UCSD-AML1 (cell line): ENCODE results near the gene HMGB1.
"Not testable (repeated sequence)": the region's sequence is repeated elsewhere in the genome, so short reads cannot be mapped to it uniquely, and the experiment has no call there.

Source experiments
- DNase-seq: peaks from one replicate; lab custom pipeline; 2025; ENCODE audit not compliant: unreplicated experiment; lab: John Stamatoyannopoulos, UW

The HMGB1 gene

DNA sequence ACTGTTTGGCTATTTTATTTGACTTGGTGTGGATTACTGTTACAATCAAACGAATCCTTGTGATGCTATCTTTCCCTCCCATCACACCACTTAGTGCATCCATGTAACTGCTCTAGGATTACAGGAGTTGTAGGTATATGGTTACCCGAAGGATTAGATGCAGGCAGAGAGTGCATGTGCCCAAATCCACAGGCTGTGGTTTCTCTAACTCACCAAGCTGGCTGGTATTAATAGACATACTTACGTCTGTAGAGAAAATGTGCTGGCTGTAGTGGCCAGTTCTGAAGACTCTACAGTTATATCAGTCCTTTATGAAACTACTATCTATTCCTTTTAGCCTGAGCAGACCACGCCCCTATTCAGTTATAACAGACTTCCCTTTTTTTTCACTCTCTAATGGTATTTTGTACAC lies 1.1 kb upstream of the HMGB1 start:
- DNase-seq = no peak

DNA sequence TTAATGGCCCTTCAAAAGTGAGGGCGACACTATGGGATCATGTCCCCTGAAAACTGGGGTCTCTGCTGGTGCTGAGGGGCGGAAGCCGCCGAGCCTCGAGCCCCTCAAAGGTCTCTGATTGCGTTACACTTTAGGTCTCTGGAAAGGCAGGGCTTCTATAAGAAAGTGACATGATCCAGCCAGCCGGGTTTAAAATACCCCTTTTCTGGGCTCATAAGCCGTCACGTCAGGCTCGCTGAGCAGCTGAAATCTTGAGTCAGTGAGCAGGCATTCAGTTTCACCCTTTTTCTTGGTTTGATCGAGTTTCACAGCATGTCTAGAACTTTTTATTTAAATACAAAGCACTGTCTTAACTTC lies 600 bp upstream of the HMGB1 start:
- DNase-seq = no peak

DNA sequence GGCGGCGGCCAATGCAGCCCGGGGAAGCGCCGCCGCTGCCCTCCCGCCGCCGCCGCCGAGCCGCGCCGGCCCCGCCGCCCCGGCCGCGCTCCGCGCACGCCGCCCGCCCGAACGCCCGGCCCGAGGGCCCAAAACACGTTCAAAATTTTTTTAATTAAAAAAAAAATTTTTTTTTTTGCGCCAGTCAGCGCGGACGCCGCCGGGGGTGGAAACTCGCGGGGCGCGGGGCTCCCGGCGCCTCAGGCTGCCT lies 468 bp downstream of the HMGB1 start:
- DNase-seq = no peak

DNA sequence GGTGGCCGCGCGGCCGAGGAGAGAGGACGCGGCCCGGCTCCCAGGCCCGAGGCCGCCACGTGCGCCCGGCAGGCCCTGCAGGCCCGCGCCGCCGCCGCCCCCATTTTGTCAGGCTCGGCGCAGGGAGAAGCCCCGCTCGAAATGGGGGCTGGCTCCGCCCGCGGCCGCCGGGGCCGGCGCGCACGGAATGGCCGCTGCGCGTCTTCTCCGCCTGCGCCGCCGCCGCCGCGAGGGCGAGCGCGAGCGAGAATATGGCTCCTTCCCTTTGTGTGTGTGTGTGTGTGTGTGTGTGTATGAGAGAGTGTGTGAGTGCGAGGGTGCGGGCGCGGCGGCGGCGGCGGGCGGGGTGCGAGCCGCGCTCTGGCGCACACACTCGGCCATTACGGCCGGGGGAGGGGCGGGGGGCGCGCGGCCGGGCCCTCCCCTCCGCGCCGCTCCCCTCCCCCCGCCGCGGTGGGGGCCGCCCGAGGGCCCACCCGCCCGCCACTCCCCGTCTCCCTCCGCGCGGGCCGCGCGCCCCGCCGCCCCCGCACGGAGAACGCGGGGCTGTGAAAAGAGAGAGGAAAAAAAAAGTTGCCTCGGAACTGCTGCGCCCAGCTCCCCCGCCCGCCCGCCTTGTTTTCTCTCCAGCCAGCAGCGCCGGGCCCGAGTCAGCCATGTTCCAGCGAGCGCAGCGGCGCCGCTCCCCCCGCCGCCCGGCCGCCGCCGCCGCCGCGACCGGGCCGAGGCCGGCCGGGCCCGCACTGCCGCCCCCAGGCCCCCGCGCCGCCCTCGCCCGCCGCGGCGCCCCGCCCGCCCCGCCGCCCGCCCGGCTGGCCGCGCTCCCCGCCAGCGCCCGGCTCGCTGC lies 1.0 kb downstream of the HMGB1 start:
- peak; percentile 82 for DNase-seq

DNA sequence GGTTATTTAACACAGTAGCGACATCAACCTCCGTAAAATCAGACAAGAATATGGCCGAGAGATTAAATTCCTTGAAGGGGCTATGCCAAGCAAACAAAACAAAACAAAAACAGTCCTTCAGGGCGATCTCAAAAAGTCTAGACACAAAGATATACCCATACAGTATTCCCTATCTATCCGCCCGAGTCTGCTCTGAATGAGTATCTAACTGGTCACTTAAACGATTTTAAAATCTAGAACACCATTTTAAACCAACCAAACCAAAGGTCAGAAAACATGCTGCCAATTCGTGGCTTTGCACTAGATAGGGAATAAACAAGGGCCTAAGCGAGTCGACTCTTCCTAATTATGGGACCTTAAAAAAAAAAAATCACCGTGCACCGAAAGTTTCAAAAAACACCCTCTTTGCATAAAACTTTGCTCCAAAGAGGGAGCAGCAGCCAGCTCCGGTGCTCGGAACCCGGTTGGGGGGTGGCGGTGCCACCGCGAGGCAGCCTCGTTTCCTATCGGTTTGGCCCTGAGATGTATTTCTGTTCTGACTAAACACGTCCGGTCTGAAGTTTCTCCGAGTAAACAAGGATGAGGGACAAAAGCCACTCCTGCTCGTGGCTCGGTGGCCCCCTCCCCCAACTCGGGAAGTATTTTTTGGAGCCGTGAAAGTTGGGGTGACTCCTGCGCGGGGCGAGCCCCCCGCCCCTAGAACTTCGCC lies 1.8 kb downstream of the HMGB1 start:
- DNase-seq = peak; percentile 81

DNA sequence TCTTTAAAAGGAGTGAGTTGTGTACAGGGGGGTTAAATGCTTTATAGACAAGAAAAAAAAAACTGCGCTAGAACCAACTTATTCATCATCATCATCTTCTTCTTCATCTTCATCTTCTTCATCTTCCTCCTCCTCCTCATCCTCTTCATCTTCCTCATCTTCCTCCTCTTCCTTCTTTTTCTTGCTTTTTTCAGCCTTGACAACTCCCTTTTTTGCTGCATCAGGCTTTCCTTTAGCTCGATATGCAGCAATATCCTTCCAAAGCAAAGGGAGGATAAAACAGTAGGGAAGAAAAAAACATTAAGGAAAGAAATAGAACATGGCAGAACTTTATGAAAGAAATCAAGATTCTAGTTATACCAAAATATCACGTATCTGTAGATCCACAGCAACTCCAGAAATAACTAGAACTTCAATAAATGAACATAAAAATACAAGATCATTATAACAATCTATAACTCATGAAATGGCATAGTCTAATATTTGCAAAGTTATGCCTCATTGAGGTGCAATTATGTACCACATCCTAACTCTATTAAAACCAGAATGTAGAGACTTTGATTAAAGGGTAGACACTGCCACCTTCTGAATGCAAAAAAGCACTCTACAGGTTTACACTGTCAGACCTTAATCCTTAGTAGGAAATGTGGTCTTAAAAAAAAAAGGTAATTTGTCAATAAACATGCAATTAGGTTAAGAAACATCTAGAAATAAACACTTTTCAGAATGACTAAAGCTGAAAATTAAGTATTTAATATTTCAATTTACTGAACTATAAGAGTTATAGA lies 4.3 kb downstream of the HMGB1 start:
- DNase-seq = not testable (repeated sequence)

DNA sequence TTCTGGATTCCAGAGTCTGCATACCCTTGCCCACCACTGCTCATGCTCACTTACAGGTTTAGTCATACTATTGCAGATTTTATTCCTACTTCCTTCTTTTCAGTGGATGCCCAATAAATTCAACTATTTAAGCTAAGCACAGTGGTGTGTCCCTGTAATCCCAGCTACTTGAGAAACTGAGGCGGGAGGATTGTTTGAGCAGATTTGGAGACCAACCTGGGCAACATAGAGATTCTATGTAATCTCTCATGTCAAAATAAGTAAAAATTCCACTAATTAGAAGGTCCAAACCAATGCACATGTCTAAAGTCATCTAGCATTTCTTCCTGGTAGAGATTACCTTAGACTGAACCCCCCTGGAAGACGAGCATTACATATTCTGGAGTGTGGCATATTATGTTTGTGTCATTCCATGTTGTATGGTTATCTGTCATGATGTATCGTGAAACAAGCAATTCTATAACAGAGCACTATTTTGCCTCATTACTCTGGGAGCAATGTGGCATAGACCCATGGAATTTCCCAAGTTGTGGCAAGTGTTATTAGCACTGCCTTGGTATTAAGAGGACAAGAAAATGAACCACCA lies 8.3 kb downstream of the HMGB1 start:
- no peak for DNase-seq

DNA sequence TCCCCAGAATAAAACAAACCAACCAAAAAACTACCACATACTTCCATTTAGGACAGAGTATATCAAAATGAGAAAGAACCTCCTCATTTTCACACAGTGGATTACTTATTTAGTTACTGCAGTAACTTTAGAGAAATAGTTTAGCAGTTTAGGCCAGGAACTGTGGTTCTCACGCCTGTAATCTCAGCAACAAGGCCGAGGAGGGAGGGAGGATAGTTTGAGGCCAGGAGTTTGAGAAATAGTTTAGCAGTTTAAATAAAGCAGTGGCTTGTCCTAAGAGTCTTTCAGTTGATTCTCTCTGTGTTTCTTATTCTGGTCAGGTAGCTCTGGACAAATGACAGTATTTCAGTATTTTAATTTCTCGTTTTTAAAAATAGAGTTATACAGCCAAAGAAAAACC lies 9.4 kb downstream of the HMGB1 start:
- no peak for DNase-seq

DNA sequence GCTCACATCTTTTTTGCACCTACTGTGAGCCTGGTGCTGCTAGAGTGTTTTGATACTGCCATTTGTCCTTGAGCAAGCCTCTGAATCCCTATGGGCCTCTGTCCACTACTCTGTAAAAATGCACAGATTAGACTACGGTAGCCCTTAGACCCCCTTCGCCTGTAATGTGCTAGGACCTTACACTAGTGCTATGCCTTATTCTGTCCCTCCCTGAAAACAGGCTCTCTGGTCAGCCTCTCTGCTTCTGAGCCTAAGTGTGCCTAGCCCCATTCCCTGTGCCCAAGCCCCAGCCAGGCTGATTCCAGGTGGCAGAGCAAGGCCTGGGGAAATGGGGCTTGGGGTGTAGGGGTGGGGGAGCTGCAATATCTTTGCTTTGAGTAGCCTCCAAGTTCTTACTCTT lies 10.7 kb downstream of the HMGB1 start:
- no peak for DNase-seq

DNA sequence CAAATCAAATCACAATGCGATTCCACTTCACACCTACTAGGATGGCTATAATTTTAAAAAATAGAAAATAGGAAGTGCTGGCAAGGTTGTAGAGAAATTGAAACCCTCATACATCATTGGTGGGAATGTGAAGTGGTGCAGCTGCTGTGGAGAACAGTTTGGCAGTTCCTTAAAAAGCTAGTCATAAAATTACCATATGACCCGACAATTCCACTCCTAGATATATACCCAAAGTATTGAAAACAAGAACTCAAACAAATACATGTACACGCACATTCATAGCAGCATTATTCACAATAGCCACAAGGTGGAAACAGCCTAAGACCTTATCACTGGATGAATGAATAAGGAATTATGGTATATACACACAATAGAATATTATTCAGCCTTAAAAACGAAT lies 12.0 kb downstream of the HMGB1 start:
- no peak for DNase-seq

DNA sequence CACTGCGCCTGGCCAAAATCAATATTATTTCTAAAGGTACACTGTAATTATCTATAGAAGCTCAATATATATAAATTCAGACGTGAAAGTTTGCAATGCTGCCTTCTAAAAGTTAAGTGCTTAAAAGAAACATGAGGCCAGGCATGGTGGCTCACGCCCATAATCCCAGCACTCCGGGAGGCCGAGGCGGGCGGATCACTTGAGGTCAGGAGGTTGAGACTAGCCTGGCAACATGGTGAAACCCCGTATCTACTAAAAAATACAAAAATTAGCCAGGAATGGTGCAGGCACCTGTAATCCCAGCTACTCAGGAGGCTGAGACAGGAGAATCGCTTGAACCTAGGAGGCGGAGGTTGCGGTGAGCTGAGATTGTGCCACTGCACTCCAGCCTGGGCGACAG lies 14.3 kb downstream of the HMGB1 start:
- DNase-seq = not testable (repeated sequence)

DNA sequence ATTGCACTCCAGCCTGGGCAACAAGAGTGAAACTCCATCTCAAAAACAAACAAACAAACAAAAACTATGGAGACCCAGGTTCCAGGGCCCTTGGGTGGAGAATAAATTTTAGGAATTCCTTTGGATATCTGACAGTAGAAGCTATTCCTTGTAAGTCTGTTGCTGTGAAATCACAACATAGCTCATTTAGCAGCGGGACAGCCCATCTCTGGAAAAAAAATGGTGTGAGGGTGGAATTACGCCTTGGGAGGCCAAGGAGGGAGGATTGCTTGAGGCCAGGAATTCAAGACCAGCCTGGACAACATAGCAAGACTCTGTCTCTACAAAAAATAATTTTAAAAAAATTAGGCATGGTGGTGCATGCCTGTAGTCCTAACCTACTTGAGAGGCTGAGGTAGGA lies 15.7 kb downstream of the HMGB1 start:
- no peak for DNase-seq

DNA sequence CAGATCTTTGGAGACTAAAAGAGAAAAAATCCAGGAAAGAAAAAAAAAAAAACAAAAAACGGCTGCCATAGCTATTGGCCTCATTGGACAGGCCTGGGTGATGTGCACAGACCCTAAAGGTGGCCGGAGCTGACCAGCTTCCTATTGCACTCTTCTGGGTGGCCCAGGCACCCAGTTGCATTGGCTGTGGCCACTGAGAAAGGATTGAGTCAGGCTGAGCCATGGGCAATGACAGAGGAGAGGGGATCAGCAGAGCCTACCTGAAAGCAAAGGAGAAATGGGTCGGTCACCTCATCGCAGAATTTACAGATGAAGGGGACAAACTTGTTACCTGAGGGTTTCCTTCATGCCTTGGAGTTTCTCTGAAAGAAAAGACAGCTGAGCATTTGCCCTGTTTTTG lies 17.3 kb downstream of the HMGB1 start:
- DNase-seq = no peak

DNA sequence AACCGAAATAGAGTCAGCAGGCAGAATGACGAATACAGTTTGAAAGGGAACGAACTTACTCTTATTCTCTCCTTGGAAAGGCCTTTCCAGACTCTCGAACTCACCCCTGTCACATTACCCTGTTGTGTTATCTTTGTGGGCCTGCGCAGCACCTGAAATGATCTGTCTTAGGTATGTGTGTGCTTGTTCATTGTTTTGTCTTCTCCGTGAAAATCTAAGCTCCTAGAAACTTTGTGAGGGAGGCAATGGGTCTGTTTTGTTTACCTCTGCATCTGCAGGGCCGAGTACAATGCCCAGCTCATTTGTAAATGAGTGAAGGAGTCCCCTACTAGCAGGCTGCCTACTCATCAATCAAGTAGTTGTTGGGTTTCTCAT lies 19.6 kb downstream of the HMGB1 start:
- DNase-seq = no peak

DNA sequence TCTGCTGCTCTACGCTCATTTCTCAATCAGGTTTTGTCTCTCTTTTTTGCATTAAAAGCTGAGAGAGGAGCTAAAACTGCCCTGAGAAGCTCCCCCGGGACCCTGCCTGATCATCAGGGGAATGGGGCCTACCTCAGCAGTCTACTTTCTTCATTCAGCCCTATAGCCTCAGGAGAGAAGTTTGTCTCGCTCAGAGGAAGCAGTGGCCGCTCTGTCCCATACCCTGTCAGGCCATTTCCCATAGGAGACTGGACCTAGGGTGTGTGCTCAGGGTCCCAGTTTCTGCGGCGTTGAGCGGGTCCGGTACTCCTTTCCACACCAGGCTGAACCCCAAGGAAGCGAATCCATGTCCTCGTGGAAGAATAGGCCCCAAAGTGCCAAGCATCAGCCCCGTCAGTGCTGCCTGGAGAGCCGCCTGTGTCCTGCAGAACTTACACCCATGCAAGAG lies 21.8 kb downstream of the HMGB1 start:
- DNase-seq = no peak

DNA sequence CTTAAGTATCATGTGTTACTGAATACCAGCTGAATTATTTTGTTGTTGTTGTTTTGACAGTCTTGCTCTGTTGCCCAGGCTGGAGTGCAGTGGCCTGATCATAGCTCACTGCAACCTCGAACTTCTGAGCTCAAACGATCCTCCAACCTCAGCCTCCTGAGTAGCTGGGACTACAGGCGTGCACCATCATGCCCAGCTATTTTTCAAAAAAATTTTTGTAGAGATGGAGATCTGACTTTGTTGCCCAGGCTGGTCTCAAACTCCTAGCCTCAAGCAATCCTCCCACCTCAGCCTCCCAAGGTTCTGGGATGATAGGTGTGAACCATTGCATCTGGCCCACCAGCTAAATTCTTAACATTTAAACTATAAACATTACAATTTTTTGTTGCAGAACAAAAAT lies 22.2 kb downstream of the HMGB1 start:
- DNase-seq = not testable (repeated sequence)

DNA sequence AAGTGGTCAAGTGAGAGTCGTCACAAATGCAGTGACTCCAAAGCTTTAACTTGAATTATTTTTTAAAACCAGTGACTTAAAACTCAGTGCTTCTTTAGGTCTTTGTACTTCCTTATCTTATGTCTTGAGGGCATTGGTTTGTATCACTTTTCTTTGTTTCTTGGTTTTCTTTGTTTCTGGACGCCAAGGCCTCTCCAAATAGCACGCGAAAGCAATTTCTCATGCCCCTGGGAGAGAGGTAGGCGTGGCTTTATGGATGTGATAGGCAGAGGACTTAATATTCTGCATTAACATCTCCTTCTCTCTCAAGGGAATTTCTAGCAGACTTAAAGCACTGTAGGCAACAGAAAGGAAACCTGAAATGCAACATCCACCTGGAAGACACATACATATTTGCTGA lies 22.8 kb downstream of the HMGB1 start:
- DNase-seq = no peak

DNA sequence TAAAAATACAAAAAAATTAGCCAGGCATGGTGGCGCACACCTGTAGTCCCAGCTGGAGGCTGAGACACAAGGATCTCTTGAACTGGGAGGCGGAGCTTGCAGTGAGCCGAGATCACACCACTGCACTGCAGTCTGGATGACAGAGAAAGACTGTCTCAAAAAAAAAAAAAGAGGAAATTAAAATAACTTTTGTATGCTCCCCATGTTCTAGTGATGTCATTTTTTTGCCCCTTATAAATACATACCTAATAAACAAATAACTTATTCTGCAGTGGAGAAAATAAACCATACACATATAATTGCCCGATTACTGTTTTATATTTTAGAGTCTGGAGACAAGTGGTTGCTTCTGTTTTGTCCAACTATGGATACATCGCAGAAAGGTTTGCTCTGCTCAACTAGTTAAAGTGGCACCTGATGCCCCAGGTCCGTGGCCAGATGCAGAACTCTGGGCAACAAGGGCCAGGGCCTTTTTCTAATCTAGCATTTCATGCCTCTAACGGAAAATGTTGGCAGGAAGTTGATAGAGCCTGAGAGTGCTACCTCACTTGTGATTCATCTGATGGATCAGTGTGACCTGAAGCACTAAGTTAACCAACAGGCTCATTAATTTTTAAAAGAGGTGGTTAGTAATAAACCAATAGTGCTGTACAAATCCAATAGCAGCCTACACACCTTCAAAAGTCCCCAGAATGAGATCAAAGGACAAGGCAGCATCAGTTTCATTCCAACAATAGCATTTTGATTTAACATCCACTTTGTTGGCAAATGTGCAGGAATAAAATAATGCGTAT lies 24.6 kb downstream of the HMGB1 start:
- no peak for DNase-seq

DNA sequence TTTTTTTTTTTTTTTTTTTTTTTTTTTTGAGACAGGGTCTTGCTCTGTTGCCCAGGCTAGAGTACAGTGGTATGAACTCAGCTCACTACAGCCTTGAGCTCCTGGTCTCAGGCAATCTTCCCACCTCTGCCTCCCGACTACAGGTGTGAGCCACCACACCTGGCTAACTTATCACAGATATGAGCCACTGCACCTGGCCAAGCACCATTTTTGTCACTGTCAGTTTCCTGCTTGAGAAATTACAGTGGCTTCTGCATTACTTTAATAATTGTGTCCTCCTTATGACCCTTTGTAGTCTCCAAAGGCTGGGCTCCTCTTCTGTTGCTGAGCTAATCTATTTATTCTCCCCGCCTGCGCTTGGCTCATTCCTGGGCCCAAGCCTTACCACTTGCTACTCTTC lies 27.4 kb downstream of the HMGB1 start:
- no peak for DNase-seq

DNA sequence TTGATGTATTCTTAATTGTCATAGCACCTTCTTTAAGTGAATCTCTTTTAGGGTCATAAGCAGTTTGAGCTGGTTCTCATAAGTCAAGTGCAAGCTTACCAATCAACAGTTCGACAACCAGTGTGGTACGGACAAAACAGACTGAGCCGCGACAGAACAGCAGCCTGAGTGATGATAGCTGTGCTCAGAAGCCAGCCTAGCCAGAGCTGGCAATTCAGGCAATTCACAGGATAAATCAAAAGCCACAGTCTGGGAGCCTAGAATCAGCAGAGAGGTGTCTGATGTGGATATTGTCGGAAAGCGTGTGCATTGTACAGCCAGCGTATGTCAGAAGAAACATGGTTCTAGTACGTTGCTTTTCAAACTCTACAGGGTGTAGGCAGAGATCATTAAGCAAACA lies 28.6 kb downstream of the HMGB1 start:
- DNase-seq = no peak

DNA sequence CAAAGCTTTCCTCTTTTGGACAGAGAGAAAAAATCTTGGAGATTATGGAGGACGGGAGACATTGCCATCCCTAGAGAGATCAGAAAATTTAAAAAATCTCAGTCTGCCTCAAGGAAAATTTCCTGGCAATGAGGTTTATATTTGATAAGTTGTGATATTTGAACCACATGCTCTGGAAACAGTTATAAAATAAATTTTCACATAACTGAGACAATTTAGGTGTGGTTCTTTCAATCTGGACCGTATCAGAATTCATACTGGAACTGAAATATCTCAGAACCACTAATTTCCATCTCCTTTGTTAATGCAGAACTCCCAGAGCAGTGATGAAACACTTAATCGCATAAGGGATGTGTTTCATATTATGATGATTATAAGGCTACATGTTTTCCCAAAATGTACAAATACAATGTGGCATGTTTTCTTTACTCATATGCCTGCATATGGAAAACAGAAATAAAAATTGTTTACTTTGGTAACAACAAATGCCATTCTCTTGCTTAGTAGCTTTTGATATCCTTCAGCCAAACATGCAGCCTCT lies 29.8 kb downstream of the HMGB1 start:
- DNase-seq = no peak
